Measurements from ENCODE around the gene CDIPT. TPM values are rescaled to one million over a fixed set of nuclear protein-coding genes. Genes with fewer than 3 reads are reported as not detected.

Gene CDIPT
- total RNA-seq, 2 experiments from 2014 or later: 43.5 to 52.4 TPM

- TF ChIP-seq CTCF (conservative IDR thresholded peaks at IDR 0.05; ENCODE audit: low read length) (no peak), EZH2phosphoT487 (IDR thresholded peaks at IDR 0.05; ENCODE audit: borderline replicate concordance, low read depth, low read length) (no peak)
These were observed 48.4 kb downstream of the CDIPT start for GRCh38 chr16:29814592-29814991.

GRCh38 chr16:29813644-29814562, 49.1 kb downstream of the CDIPT start:
- CTCF ChIA-PET (ENCODE audit: unreplicated experiment): no interaction called here
- intact Hi-C loops (cut with micrococcal nuclease; ENCODE audit: unreplicated experiment): no loop called here
- Histone ChIP-seq H3K36me3 (ENCODE audit: insufficient read depth, low read length) (peaks cover 38% of the 10 kb centered on the region), H3K9me3 (ENCODE audit: low read length) (no peaks in the 10 kb centered on the region), H3K9me2 (ENCODE audit: insufficient read depth, low read length) (no peaks in the 10 kb centered on the region), H4K20me1 (ENCODE audit: insufficient read depth, low read length) (peaks cover 11% of the 10 kb centered on the region; the same call in 1 of the 2 replicates), H3K4me2 (ENCODE audit: low read length) (peak overlapping the region; percentile 88; the same call in 1 of the 2 replicates), H2AFZ (ENCODE audit: low read length) (no peak overlapping the region), H3K79me2 (ENCODE audit: insufficient read depth, low read depth, low read length) (peaks cover 26% of the 10 kb centered on the region; the same call in 1 of the 2 replicates), H3K27ac (ENCODE audit: low read depth, low read length, poor library complexity, severe bottlenecking) (no peak overlapping the region), H3K4me1 (ENCODE audit: insufficient read depth, low read length, poor library complexity, severe bottlenecking) (peaks cover 57% of the 10 kb centered on the region), H3K4me3 (ENCODE audit: low read depth, low read length, poor library complexity, severe bottlenecking) (no peak overlapping the region)
- no peak for TF ChIP-seq CTCF (conservative IDR thresholded peaks at IDR 0.05; ENCODE audit: low read length)
- TF ChIP-seq EZH2phosphoT487 (IDR thresholded peaks at IDR 0.05; ENCODE audit: borderline replicate concordance, low read depth, low read length): no peak
- no TSS peak for BruUV-seq (replicated peaks)
- POLR2A ChIA-PET: no interaction called here
- no peak for DNase-seq (ENCODE audit: low spot score)

More at GRCh38 chr16:29814592-29814991, 48.4 kb downstream of the CDIPT start:
- Histone ChIP-seq H3K79me2 (ENCODE audit: insufficient read depth, low read depth, low read length) (peaks cover 21% of the 10 kb centered on the region; the same call in 1 of the 2 replicates), H3K27ac (ENCODE audit: low read depth, low read length, poor library complexity, severe bottlenecking) (peak overlapping the region; percentile 72), H3K36me3 (ENCODE audit: insufficient read depth, low read length) (peaks cover 38% of the 10 kb centered on the region), H3K4me2 (ENCODE audit: low read length) (peak overlapping the region; percentile 88), H2AFZ (ENCODE audit: low read length) (no peak overlapping the region), H3K4me3 (ENCODE audit: low read depth, low read length, poor library complexity, severe bottlenecking) (peak overlapping the region; percentile 89), H3K9me2 (ENCODE audit: insufficient read depth, low read length) (no peaks in the 10 kb centered on the region), H3K9me3 (ENCODE audit: low read length) (no peaks in the 10 kb centered on the region), H3K4me1 (ENCODE audit: insufficient read depth, low read length, poor library complexity, severe bottlenecking) (peaks cover 56% of the 10 kb centered on the region), H4K20me1 (ENCODE audit: insufficient read depth, low read length) (0 out of 2 replicates have a peak, but pooled peaks cover 8% of the 10 kb centered on the region)
- no peak for DNase-seq (ENCODE audit: low spot score)
- CTCF ChIA-PET (ENCODE audit: unreplicated experiment): no interaction called here
- intact Hi-C loops (cut with micrococcal nuclease; ENCODE audit: unreplicated experiment): no loop called here
- BruUV-seq (replicated peaks): no TSS peak
- POLR2A ChIA-PET: no interaction called here
